Thoracic aorta (tissue), 2 donors: ENCODE data around the gene VIPAS39. TPM values are rescaled to one million over a fixed set of nuclear protein-coding genes. Genes with fewer than 3 reads are reported as not detected.

ENCODE experiments used
- ATAC-seq: fragments of 150-250 bp; one replicate; pipeline ENCODE4 v1.8.0; 2017; ENCODE audit warnings: low read depth; ENCODE audit not compliant: insufficient number of reproducible peaks, low FRiP score
- DNase-seq: peaks from one replicate; pipeline ENCODE4 v3.0.0-alpha.2; 2020; ENCODE audit warnings: low spot score
- H3K27ac ChIP-seq, 2 donors: fragments of 200-600 bp; sonication (generic); 1 replicate in 1 of 2; 2 replicates in 1 of 2; pipeline ENCODE4 v1.5.1; 2016; ENCODE audit warnings: mild to moderate bottlenecking in 2 of 2, moderate library complexity in 2 of 2
- H3K27me3 ChIP-seq: fragments of 200-600 bp; sonication (generic); replicated peaks from 2 replicates; pipeline ENCODE4 v1.6.0; 2016; ENCODE audit warnings: mild to moderate bottlenecking; ENCODE audit not compliant: insufficient read depth
- H3K36me3 ChIP-seq: fragments of 200-600 bp; sonication (generic); one replicate; pipeline ENCODE4 v1.5.1; 2016
- H3K4me1 ChIP-seq, 2 donors: fragments of 200-600 bp; sonication (generic); 1 replicate in 1 of 2; 2 replicates in 1 of 2; pipeline versions ENCODE4 v1.5.1 to v1.6.0; 2016; ENCODE audit warnings: low read depth in 2 of 2, mild to moderate bottlenecking in 1 of 2; ENCODE audit not compliant: control insufficient read depth in 1 of 2
- H3K4me3 ChIP-seq: fragments of 200-600 bp; sonication (generic); 2 replicates; pipeline ENCODE4 v1.5.1; 2016; ENCODE audit warnings: mild to moderate bottlenecking
- H3K9me3 ChIP-seq: fragments of 200-600 bp; sonication (generic); 2 replicates; pipeline ENCODE4 v1.5.1; 2016
- total RNA-seq, 2 donors: library from RNA; depleted of rRNA; stranded (reverse); fragments of >200 nt; gene quantifications; one replicate each; pipeline versions ENCODE4 v1.1.0 to v1.2.3, GENCODE V29; 2016
- TF ChIP-seq, protein P1 (sequence below): fragments of 200-600 bp; sonication (generic); IDR thresholded peaks from one replicate; pipeline ENCODE4 v1.5.1; 2019; ENCODE audit warnings: antibody characterized with exemption

VIPAS39 gene
- total RNA-seq, 2 donors from 2014 or later = 20.2 to 21.0 TPM

DNA sequence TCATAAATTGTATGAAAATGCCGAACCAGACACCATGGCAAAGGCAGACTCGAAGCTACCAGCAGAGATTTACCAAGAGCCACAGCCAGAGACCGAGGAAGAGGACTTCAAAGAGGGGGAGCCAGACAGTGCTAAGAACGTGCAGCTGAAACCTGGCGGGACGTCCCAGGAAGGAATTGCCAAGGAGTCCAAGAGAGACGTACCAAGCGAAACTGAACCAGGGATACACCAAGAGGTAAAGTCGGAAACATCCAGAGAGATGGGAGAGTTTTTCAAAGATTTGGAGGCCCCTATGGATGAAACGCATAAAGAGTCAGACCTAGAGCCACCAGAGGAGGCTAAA is 79.9 kb downstream of the VIPAS39 start:
- H3K4me1 ChIP-seq = peaks cover 7 to 18% of the 10 kb centered on the region in 2 donors
- ATAC-seq (peak; percentile 6), DNase-seq (no peak)
- TF ChIP-seq, protein P1, sequence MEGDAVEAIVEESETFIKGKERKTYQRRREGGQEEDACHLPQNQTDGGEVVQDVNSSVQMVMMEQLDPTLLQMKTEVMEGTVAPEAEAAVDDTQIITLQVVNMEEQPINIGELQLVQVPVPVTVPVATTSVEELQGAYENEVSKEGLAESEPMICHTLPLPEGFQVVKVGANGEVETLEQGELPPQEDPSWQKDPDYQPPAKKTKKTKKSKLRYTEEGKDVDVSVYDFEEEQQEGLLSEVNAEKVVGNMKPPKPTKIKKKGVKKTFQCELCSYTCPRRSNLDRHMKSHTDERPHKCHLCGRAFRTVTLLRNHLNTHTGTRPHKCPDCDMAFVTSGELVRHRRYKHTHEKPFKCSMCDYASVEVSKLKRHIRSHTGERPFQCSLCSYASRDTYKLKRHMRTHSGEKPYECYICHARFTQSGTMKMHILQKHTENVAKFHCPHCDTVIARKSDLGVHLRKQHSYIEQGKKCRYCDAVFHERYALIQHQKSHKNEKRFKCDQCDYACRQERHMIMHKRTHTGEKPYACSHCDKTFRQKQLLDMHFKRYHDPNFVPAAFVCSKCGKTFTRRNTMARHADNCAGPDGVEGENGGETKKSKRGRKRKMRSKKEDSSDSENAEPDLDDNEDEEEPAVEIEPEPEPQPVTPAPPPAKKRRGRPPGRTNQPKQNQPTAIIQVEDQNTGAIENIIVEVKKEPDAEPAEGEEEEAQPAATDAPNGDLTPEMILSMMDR = no peak
- H3K9me3 ChIP-seq = no peaks in the 10 kb centered on the region
- H3K27me3 ChIP-seq = no peaks in the 10 kb centered on the region
- H3K4me3 ChIP-seq = peak overlapping the region; percentile 88
- no peaks in the 10 kb centered on the region for H3K36me3 ChIP-seq
- peak overlapping the region in 1 of 2 donors; percentile 68 for H3K27ac ChIP-seq

DNA sequence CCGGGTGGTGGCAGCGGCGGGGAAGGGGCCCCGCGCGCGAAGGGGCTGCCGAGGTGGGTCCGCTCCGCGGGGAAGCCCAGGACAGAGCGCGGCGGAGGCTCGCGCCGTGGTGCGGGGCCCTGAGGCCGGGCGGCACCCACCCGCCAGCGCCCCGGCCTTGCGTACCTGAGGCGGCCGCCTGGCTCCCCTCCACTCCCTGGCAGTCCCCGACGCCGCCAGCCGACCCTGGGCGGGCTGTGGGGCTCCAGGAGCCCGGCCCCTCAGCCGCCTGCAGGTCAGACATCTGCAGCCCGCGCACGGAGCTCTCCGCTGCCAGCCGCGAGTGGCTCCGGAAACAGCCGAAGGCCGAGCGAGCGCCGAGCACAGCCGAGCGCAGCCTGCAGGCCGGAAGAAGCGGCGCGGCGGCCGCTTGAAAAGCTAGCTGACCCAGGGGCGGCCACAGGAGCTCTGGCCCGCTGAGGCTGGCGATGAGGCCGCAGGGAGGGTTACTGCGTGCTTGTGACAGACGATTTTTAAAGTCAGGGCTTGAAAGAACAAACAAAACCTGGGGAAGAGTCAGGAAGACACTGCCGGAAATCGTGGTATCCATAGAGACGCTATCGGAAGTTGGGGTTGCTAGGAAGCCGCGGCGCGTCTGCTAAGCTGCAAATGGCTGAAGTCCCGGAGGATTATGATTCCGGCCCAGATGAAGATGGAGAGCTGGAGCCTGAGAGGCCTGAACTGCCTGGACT is 80.5 kb downstream of the VIPAS39 start, which contains the start of the genes SAMD15 and TMED8:
TSS of gene SAMD15 (plus strand) at position 609 of the 731 bp plus-strand sequence. CDS start at position 649, 40 bp downstream.
TSS of gene TMED8 (minus strand) at position 324 of the 731 bp plus-strand sequence. CDS start at position 283, 41 bp downstream.
- peak within 1 kb of the TSS; percentile 44 to 68 for H3K27ac ChIP-seq
- ATAC-seq (peak; percentile 65), DNase-seq (peak; percentile 30)
- no peaks in the 10 kb centered on the region for H3K36me3 ChIP-seq
- TF ChIP-seq, protein P1 = peak; percentile 33
- H3K4me3 ChIP-seq = peak within 1 kb of the TSS; percentile 88
- H3K9me3 ChIP-seq = no peaks in the 10 kb centered on the region
- peaks cover 7 to 18% of the 10 kb centered on the region in 2 donors for H3K4me1 ChIP-seq
- no peaks in the 10 kb centered on the region for H3K27me3 ChIP-seq

Other genes starting within 250 kb of the VIPAS39 start
- gene NGB, start 186.4 kb downstream of the VIPAS39 start, total RNA-seq = not detected
- gene POMT2, start 136.7 kb downstream of the VIPAS39 start, total RNA-seq = 10 to 100 TPM; 15.8 to 25.0 TPM
- gene GSTZ1, start 136.6 kb downstream of the VIPAS39 start, total RNA-seq = 10 to 100 TPM in 1 of 2 donors, 1 to 10 TPM in 1; 3.1 to 11.5 TPM
- gene TMED8, start 80.5 kb downstream of the VIPAS39 start, total RNA-seq = 10 to 100 TPM; 10.0 to 12.0 TPM
- under 1 TPM in 1 of 2 donors, not detected in 1; 0.14 TPM for gene SAMD15, start 80.2 kb downstream of the VIPAS39 start, total RNA-seq
- gene NOXRED1, start 34.1 kb downstream of the VIPAS39 start, total RNA-seq = under 1 TPM in 1 of 2 donors, not detected in 1; 0.92 TPM
- gene AHSA1, start 492 bp upstream of the VIPAS39 start, total RNA-seq = 100 to 1,000 TPM in 1 of 2 donors, 10 to 100 TPM in 1; 77.7 to 128 TPM
- gene ISM2, start 41.2 kb upstream of the VIPAS39 start, total RNA-seq = not detected
- gene SPTLC2, start 159.0 kb upstream of the VIPAS39 start, total RNA-seq = 10 to 100 TPM; 22.6 to 25.3 TPM